ENCODE results near the gene DCST1.

DCST1 gene

DNA sequence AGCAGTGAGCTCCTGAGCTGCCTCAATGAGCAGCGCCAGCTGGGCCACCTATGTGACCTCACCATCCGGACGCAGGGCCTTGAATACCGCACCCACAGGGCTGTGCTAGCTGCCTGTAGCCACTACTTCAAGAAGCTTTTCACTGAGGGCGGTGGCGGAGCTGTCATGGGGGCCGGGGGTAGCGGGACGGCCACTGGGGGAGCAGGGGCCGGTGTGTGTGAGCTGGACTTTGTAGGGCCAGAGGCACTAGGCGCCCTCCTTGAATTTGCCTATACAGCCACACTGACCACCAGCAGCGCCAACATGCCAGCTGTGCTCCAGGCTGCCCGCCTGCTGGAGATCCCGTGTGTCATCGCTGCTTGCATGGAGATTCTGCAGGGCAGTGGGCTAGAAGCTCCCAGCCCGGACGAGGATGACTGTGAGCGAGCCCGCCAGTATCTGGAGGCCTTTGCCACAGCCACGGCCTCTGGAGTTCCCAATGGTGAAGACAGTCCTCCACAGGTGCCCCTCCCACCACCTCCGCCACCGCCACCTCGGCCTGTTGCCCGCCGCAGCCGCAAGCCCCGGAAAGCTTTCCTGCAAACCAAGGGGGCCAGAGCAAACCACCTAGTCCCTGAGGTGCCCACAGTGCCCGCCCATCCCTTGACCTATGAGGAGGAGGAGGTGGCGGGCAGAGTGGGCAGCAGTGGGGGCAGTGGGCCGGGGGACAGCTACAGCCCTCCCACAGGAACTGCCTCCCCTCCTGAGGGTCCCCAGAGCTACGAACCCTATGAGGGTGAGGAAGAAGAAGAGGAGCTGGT, 18.7 kb upstream of the DCST1 start:
- DNase-seq = no peak

DNA sequence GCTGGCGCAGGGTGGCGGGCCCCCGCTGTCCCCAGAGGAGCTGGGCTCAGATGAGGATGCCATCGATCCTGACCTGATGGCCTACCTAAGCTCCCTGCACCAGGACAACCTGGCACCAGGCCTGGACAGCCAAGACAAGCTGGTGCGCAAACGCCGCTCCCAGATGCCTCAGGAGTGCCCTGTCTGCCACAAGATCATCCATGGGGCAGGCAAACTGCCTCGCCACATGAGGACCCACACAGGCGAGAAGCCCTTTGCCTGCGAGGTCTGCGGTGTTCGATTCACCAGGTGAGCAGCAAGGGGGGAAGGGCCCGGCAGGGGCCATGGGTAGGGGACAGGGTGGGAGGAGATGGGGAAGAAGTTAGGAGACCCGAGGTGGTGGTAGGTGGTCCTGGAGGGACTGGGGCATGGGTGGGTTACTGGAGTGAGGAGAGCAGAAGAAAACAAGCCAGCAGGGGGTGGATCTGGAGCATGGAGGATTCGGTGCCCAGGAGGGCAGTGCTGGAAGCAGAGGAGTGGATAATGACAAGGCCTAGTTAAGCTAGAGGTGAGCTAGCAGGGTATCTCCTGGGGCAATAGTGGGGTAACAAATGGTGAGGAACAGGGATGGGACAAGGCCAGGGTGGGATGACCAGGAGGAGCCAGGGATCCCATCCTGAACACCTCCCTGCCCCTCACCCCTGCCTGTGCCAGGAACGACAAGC, 17.9 kb upstream of the DCST1 start:
- DNase-seq = no peak

DNA sequence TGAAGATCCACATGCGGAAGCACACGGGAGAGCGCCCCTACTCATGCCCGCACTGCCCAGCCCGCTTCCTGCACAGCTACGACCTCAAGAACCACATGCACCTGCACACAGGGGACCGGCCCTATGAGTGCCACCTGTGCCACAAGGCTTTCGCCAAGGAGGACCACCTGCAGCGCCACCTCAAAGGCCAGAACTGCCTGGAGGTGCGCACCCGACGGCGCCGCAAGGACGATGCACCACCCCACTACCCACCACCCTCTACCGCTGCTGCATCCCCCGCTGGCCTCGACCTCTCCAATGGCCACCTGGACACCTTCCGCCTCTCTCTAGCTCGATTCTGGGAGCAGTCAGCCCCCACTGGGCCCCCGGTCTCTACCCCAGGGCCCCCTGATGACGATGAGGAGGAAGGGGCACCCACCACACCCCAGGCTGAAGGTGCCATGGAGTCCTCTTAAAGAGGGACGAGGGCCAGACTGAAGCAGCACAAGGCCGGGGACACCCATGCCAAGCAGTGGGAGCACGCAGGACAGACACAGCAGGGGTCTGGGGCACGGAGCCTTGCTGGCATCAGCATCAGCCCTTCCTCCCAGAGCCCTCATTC, 17.3 kb upstream of the DCST1 start:
- no peak for DNase-seq

DNA sequence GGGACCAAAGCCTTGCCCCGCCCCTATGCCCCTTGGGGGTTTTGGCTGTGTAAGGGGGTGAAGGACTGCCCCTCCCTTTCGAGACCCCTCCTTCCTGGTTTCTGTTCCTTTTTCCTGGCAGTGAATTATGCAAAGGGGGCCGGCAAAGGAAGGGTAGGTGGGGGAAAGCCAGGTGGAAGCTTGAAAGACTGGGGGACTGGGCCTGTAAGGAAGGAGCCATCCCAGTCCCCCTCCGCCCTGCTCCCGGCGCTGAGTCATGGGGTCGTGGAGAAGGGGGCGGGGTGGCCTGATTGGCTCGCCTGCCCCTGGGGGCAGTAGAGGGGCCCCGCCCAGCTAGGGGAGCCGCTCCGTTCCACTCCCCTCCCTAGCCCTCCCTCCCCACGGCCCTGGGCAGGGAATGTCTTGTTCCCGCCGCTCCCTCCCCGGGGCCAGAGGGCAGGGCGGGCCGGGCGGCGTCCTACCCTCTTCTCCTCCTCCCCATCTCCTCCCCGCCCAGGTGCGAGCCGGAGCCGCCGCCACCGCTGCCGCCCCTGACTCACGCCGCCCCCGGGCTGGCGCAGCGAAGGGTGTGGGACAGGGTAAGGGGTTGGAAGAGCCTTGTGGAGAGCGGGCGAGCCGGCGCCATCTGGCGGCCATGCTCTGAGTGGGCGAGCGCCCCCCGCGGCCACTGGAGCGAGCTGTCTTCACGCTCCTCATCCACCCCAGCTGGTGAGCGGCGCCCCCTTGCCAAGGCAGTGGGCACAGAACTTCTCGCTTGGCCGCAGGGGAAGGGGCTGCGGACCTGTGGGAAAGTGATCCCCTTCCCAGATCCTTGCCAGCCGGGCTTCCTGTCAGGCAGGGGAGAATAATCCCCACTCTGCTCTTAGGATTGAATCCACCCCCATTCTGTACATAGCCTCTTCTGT, 16.3 kb upstream of the DCST1 start:
- DNase-seq = peak; percentile 83

DNA sequence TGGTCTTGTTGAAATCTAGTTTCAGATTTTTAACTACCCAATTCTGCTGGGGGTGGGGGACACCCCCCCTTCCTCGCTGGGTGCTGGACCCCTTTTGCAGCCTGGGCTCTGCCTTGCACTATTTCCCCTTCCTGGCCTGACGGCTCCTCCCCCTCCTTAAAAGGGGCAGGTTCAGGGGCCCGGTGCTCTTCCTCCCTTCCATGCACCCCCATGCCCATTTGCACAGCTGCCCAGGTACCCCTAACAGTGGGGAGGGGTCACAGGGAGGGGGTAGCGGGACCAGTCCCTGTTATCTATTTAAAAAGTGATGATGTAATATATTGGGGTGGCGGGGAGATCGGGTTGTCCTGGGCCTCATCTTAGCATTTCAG, 15.7 kb upstream of the DCST1 start:
- DNase-seq = no peak

DNA sequence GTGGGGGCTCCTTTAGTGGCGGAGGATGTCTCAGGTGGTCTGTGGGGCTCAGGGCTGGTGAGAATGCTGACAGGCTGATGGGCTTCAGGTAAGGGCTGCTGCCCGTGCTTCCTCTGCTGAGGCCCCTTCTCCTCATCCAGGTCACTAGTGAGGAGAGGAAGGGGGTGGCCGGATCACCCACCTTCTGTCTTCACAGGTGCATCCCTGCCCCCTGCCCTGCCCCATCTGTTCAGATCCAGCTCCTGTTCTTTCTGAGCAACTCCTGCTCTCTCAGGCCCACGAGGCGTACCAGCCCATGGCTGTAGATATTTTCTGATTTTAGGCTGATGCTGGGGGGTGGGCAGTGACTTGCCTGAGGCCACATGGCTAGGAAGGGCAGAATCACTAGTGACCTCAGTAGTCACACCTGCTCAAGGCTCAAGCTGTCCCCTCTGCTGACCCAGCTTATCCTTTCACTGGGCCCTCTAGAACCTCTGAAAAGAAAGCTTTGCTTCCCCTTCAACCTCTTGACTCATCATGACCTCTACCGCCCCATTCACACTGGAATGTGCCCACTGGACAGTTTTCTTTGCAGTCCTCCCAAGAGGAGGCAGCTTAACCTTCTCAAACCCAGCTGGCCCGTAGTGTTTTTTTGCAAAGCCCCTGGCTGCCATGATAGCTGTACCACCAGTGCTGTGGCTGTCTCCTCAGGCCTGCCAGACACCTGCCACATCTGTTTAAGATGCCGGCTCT, 14.8 kb upstream of the DCST1 start:
- DNase-seq = no peak

DNA sequence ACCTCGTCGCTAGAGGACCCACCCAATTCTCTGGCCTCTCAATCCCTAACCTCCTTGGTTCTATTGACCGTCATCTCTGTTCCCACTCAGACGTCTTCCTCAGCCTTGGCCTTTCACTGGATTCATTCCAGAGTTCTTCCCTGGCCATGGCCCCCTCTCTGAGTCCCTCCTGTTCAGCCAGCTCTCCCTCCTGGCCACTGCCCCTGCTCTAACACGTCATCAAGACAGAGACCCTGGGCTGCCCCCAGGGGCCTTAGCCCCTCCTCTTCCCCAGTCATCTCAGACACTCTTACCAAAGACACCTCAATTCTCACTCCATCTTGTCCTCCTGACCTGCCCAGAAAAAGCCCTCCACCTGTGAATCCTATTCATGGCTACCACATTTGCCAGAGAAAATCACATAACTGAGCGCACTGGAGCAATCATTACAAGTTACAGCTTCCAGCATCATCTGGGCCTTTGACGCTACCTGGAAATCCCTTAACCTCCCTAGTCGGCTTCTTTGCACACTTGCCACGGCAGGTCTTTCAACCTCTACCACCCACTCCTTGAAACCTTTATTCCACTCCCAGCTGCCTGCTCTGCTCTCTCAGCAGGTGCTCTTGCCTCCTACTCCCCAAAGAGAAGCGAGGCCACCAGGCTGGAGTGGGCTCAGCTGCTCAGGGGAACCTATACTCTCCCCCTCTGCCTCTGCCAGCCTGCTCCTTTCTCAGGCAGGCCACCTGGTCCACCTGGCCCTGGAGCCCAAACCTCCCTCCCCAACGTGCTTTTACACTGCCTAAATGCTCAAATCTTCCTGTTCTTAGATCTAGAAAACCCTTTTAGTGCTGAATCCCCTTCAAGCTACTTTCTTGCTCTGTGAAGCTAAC, 14.0 kb upstream of the DCST1 start:
- DNase-seq = no peak

DNA sequence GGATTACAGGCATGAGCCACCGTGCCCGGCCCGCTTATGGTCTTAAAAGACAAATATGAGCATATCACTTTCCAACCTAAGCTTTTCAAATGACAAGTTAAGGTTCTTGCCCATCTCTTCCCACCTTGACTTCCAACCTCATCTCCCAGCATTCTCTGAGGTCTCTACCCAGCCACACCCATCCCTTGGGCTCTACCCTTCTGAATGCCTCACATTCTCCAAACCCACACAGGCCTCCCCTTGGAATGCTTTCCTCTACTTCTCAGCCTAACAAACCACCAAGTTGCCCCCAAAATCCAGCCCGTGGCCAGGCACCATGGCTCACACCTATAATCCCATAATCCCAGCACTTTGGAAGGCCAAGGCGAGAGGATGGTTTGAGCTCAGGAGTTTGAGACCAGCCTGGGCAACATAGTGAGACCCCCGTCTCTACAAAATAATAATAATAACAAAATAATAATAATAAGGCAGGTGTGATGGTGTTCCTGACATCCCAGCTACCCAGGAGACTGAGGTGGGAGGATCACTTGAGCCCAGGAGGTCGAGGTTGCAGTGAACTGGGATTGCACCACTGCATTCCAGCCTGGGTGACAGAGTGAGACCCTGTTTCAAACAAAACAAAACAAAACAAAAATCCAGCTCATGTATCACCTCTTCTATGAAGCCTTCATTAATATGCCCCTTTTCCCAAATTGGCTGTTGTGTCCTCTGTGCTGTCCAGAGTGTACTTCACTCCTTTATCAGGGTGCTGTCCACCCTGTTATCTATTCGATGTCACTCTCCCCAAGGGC, 11.3 kb upstream of the DCST1 start:
- DNase-seq = no peak

DNA sequence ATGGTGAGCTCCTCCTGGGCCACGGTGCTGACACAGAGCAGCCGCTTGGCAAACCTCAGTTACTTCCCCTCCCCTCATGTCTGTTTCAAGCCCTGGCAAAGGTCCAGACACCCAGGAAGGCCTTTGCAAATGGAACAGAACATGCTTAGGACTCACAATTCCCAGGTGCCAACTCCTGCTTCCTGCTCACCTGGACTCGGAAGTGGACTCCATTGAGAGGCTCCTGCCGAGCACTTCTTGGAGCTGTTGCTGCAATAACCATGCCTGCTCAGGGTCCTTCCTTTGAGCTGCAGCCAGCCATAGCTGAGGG, 10.7 kb upstream of the DCST1 start:
- DNase-seq = no peak

DNA sequence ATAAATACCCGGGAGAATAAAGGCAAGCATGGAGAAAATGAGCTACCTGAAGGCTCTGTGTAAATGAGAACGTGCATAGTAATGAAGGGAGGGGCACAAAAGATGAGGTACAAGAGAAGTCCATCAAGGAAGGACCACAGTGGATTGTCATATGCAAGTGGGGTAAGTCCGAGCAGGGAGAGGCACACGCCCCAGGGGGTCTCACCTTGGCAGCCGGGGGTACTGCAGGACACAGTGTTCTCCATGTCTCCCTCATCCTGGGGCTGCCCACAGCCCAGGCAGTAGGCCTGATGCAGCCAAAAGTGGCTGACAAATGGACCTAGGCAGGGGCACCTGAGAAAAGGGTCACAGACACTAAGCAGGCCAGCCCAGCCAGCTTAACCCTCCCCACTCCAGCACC, 10.0 kb upstream of the DCST1 start:
- DNase-seq = no peak

DNA sequence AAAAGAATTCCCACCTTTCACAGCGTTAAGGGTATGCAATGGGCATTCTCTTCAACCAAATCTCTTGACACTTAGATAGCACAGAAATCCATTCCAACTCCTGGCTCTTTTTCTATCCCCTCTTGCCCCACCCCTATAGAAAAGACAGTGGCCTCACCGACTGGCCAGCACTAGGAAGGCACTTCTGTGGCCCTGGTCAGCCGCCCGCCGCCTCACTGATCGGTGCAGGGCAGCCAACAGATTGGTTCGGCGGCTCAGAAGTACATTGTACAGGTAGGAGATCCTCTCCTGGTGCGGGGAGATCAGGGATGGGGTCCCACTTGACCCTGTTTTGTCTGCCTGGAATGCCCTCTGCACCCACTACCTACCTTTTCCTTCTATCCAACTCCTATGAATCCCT, 9.3 kb upstream of the DCST1 start:
- DNase-seq = no peak

DNA sequence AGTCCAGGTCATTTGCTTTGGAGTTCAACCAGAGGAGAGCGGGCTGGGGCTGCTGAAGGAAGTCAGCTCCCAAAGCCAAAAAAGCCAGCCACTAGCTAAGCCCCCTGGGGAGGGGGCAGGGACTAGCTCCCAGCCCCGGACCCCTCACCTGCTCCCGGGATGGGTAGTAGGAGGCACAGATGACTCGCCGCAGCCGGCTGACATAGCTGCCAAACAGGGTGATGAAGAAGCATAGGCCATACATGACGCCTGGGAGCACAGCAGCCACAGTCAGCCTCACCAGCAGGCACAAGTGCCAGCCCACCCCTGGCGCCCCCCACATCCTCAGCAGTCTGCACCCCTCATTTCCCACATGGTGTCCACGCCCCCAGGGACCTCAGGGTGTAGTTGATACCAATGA, 7.5 kb upstream of the DCST1 start:
- DNase-seq = no peak

DNA sequence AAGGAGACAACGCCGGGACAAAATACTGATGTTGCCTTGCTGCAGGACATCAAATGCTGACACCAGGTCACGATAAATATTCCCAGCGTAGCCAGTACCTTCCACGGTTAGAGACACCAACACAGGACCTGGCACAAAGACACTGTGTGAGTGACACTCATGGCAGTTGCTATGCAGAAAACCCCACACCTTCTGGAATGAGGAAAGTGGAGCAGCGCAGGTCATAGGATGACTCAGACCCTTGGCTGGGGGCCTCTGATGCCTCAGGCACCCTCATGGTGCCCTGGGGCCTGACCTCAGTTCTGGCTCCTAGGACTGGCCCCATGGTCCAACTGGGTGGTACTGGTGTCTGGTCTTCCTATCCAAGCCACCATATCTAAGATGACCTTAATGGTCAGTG, 7.0 kb upstream of the DCST1 start:
- no peak for DNase-seq

DNA sequence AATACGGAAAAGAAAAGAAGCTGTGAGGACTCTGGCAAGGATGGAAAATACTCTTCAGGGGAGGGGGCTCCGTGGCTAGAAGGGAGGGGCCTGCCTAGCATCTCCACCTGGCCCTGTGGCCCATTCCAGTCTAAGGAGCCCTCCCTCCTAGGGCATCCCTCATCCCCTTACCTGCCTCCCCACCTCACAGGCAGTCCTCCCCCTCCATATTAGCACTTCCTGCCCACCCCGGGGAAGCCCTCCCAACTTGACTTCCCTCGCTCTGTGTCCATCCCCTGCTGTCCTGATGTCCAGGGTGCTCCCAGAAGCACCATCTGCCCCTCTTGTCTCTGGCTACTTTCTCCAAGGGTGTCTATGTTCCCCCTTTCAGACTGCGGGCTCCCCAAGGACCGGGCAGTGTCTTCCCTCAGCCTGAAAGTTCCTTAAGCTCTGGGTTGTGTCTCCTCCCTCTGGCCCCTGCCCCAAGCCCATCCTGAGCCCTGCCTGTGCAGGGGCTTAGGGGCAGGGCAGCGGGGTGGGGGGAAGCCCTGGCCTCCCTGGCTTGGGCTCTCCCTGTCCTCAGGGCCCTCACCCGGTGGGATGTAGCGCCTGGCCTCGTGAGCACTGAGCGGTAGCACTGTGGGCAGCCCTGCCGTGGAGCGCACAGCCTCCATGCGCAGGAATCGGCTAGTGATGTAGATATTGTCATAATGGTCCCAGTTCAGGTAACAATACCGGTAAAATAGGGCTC, 3.9 kb upstream of the DCST1 start:
- no peak for DNase-seq

DNA sequence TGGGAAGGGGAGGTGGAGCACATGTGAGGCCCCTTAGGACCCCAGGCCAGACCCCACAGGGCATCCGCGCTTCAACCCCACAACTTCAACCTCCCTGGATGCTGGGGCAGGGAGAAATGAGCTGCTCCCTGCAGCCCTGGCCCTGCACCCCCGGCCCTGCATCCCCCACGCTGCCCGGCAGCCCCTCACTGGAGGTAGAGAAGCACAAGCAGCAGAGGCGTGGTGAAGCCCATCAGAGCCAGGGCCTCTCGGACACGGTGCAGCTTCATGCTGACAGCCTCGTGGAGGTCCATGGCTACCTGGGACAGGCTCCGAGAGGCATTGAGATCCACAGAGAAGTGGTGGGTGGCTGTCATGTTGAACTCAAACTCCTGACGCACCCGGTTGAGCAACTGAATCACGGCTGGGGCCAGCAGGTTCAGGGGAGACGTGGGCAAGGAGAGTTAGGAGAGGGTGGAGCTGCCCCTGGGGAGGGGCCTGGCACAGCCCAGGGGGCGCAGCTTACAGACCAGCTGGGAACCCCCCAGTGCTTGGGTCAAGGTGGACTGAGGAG, 3.3 kb upstream of the DCST1 start:
- no peak for DNase-seq

DNA sequence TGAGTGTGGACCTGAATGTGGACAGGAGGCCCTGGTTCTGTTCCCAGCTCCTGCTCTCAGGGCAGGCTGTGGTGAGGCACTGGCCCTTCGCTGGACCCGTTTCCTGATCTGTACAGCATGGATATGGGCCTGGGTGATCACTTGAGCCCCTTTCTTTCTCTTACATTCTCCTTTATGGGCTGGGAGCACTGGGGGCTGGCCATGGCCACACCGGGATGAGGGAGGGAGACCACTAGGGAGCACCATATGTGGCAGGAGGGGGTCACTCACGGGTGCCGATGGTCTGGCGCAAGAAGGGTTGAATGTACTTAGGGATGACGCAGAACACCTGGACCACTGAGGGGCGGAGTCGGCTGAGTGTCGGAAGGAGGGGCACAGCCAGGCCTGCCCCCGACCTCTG, 2.7 kb upstream of the DCST1 start:
- no peak for DNase-seq

DNA sequence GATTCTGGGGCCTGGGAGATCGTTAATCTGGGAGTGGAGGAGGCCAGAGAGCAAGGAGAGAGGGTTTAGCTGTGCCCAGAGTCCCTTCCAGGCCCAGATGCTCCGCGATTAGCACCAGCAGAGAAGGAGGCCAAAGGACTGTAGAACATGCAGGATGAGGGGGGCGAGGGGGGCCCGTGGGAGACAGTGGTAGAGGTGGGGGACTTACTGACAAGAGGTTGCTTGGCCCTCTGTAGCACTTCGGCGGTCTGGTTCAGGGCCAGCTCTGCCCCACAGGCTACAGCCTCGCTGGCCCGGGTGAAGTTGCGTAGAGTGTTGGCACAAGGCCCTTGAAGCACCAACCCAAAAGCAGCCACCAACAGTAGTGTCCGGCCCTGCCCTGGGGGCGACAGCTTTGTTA, 738 bp upstream of the DCST1 start:
- no peak for DNase-seq

DNA sequence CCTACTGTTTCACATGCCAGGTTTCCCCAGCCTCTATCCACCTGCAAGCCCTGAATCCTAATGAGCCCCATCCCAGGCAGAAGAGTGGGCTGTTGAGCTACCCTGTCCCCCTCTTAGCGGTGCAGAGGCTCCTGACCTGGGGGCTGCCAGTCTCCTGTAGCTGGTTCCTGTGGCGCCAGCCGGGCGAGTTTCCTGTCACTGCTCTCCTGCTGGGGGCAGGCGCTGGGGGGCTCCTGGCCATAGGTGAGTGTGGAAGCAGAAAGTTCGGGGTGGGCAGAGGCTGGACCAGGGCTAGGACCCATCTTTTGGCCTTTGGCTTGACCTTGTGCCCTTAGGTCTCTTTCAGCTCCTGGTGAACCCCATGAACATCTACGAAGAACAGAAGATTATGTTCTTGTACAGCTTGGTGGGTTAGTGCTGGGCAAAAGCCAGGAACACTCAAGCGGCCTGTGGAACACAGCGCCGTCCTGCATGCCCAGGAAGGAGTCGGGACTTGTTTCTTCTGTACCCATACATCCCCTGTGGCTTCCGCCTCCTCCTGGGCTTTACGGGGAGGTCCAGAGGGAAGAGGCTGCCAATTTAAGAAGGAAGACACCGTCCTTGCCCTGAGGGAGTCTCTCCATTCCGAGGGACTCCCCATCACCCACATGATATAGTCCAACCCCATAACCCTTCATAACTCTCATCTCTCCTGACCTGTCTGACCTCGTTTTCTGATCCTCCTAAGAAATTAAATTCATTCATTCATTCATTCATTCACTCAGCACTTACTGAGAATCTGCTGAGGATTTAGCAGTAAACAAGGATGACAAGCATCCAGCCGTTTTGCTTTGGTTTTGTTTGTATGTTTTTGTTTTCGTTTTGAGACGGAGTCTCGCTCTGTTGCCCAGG, 939 bp downstream of the DCST1 start:
- no peak for DNase-seq

DNA sequence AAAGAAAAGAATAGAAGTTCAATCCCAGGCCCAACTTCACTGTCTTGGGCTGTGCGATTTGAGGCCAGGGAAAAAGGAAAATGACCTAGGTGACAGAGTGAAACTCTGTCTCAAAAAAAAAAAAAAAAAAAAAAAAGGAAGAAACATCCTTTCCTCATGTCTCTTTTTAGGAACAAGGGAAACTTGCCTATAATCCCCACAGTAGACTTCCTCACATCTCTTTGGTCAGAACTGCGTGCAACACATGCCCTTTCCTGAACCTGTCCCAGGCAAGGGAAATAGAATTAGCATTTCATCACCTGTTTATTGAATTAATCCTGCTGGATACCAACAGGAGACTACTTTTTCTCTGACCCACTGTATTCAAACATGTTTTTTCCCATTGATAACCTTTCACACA, 2.3 kb downstream of the DCST1 start:
- no peak for DNase-seq
